GM23338 (cell line): ENCODE results near the gene IGSF21. TPM values are rescaled to one million over a fixed set of nuclear protein-coding genes. Genes with fewer than 3 reads are reported as not detected.

Experiments
- ATAC-seq: fragments of 200-7000 bp; cut with Tn5 transposase; 3 replicates; pipeline ENCODE4 v1.9.1; 2020
- DNase-seq: peaks from one replicate; pipeline ENCODE4 v3.0.0-alpha.2; 2015; ENCODE audit warnings: low spot score
- H2AFZ ChIP-seq: fragments of 200-600 bp; sonication (generic); 2 replicates; pipeline ENCODE4 v1.8.0; 2016; ENCODE audit warnings: antibody characterized with exemption, mild to moderate bottlenecking, moderate library complexity
- H3F3A ChIP-seq: fragments of 200-600 bp; sonication (generic); replicated peaks from 2 replicates; pipeline ENCODE4 v1.8.0; 2017; ENCODE audit warnings: antibody characterized with exemption, mixed run types, low read depth
- H3K27ac ChIP-seq: fragments of 200-600 bp; sonication (generic); 2 replicates; pipeline ENCODE4 v1.6.1; 2016; ENCODE audit warnings: low read depth
- H3K27me3 ChIP-seq: fragments of 200-600 bp; sonication (generic); 2 replicates; pipeline ENCODE4 v1.8.0; 2016; ENCODE audit warnings: mild to moderate bottlenecking, mixed run types, moderate library complexity; ENCODE audit not compliant: insufficient read depth
- H3K36me3 ChIP-seq: fragments of 200-600 bp; sonication (generic); 2 replicates; pipeline ENCODE4 v1.8.0; 2016; ENCODE audit warnings: mild to moderate bottlenecking; ENCODE audit not compliant: insufficient read depth
- H3K4me1 ChIP-seq: fragments of 200-600 bp; sonication (generic); 2 replicates; pipeline ENCODE4 v1.8.0; 2016; ENCODE audit warnings: mild to moderate bottlenecking, moderate library complexity; ENCODE audit not compliant: insufficient read depth
- H3K4me2 ChIP-seq: fragments of 200-600 bp; sonication (generic); 2 replicates; pipeline ENCODE4 v1.7.1; 2017; ENCODE audit warnings: mixed run types
- H3K4me3 ChIP-seq: fragments of 200-600 bp; sonication (generic); 2 replicates; pipeline ENCODE4 v1.6.1; 2016; ENCODE audit warnings: mixed run types
- H3K79me2 ChIP-seq: fragments of 200-600 bp; sonication (generic); replicated peaks from 2 replicates; pipeline ENCODE4 v1.8.0; 2017; ENCODE audit warnings: mild to moderate bottlenecking; ENCODE audit not compliant: insufficient read depth
- H3K9me2 ChIP-seq: fragments of 200-600 bp; sonication (generic); 2 replicates; pipeline ENCODE4 v1.8.0; 2017; ENCODE audit not compliant: insufficient read depth
- H4K20me1 ChIP-seq: fragments of 200-600 bp; sonication (generic); replicated peaks from 2 replicates; pipeline ENCODE4 v1.8.0; 2017; ENCODE audit warnings: mild to moderate bottlenecking; ENCODE audit not compliant: insufficient read depth
- H3K27ac Mint-ChIP-seq: 2 replicates; pipeline ENCODE4 v1.8.0; 2020; ENCODE audit warnings: inconsistent platforms, mild to moderate bottlenecking, moderate library complexity, mixed read lengths
- H3K27me3 Mint-ChIP-seq: 3 replicates; pipeline ENCODE4 v1.8.0; 2022; ENCODE audit warnings: low read depth, mild to moderate bottlenecking, moderate library complexity, mixed read lengths, inconsistent platforms; ENCODE audit not compliant: insufficient read depth, poor library complexity
- H3K36me3 Mint-ChIP-seq: 3 replicates; pipeline ENCODE4 v1.8.0; 2021; ENCODE audit warnings: low read depth, mild to moderate bottlenecking, inconsistent platforms, moderate library complexity, mixed read lengths
- H3K4me1 Mint-ChIP-seq: 3 replicates; pipeline ENCODE4 v1.8.0; 2020; ENCODE audit warnings: mild to moderate bottlenecking, inconsistent platforms, mixed read lengths
- H3K4me3 Mint-ChIP-seq: 3 replicates; pipeline ENCODE4 v1.8.0; 2021; ENCODE audit warnings: moderate library complexity, mild to moderate bottlenecking, inconsistent platforms, mixed read lengths
- H3K9me3 Mint-ChIP-seq: 3 replicates; pipeline ENCODE4 v1.8.0; 2020; ENCODE audit warnings: moderate library complexity, mild to moderate bottlenecking, inconsistent platforms, mixed read lengths
- CTCF ChIP-seq, 2 experiments: fragments of 200-600 bp in 1 of 2; sonication (generic) in 1 of 2; conservative IDR thresholded peaks; 2 replicates each; pipeline versions ENCODE4 v1.5.1 to v1.6.1; 2016 to 2017; ENCODE audit warnings: antibody characterized with exemption in 2 of 2, low read depth in 2 of 2, mild to moderate bottlenecking in 2 of 2, moderate library complexity in 1 of 2
- ETS1 ChIP-seq: IDR thresholded peaks from 2 replicates; pipeline ENCODE4 v1.6.1; 2016; ENCODE audit warnings: antibody characterized with exemption
- EZH2phosphoT487 ChIP-seq: fragments of 200-600 bp; sonication (generic); IDR thresholded peaks from one replicate; pipeline ENCODE4 v1.8.1; 2018; ENCODE audit warnings: antibody characterized with exemption; ENCODE audit not compliant: unreplicated experiment
- NANOG ChIP-seq: IDR thresholded peaks from 2 replicates; pipeline ENCODE4 v1.6.1; 2016; ENCODE audit warnings: antibody characterized with exemption, borderline replicate concordance
- POLR2AphosphoS5 ChIP-seq: IDR thresholded peaks from 2 replicates; pipeline ENCODE4 v1.6.1; 2016; ENCODE audit warnings: antibody characterized with exemption, low read depth
- STAT1 ChIP-seq: IDR thresholded peaks from one replicate; pipeline ENCODE4 v1.6.1; 2016; ENCODE audit warnings: antibody characterized with exemption; ENCODE audit not compliant: unreplicated experiment
- ZNF114 ChIP-seq: fragments of 250-450 bp; sonication (Bioruptor Pico); IDR thresholded peaks from 2 replicates; pipeline ENCODE4 v1.5.0; 2020; ENCODE audit warnings: mild to moderate bottlenecking, moderate library complexity
- ZNF462 ChIP-seq: fragments of 250-450 bp; sonication (Bioruptor Pico); IDR thresholded peaks from 2 replicates; pipeline ENCODE4 v1.5.0; 2020; ENCODE audit warnings: mild to moderate bottlenecking, moderate library complexity
- polyA plus RNA-seq: library from polyadenylated mRNA; unstranded; fragments of >200 nt; fragmentation: Nextera tagmentation; extraction: Ambion mirVana; gene quantifications from 2 replicates; pipeline ENCODE4 v1.2.1, GENCODE V29; 2016
- total RNA-seq: library from RNA; depleted of rRNA; stranded (reverse); fragments of >200 nt; shearing (Covaris generic); gene quantifications from 2 replicates; pipeline ENCODE4 v1.2.3, GENCODE V29; 2014

The IGSF21 gene
- total and polyA plus RNA-seq, 2 experiments from 2014 or later: 15.6 to 15.7 TPM

DNA sequence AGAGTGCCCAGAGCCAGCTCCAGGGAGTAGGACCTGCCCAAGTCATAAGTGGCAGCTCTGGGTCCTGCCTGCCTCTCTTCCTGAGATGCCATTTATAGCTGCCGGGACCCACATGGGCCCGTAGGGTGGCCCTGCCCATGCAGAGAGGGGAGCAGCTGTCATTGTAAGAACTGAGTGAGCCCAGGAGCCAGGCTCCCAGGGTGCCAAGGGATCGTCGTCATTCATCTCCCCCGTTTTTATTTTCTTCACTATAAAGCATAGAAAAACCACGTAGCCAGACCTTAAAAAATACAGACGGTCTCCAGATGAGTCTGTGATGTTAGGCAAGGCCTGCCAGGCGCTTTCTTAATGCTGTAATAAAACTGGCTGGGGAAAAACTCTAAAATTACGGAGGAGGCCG, 90.7 kb downstream of the IGSF21 start:
- H3K9me3 Mint-ChIP-seq: no peaks in the 10 kb centered on the region
- H3K4me3 Mint-ChIP-seq: no peak overlapping the region
- TF ChIP-seq EZH2phosphoT487 (no peak), ETS1 (no peak), ZNF114 (CRISPR knock-in tag) (no peak), STAT1 (no peak), NANOG (no peak), ZNF462 (no peak), CTCF (conservative IDR thresholded peaks at IDR 0.05; ENCODE audit: low read depth in 2 of 2) (no peak), POLR2AphosphoS5 (no peak)
- Histone ChIP-seq H3K9me2 (no peaks in the 10 kb centered on the region), H2AFZ (no peak overlapping the region), H3K4me3 (no peak overlapping the region), H3K4me1 (peaks cover 26% of the 10 kb centered on the region), H3K79me2 (no peaks in the 10 kb centered on the region), H3F3A (0 out of 2 replicates have a peak, but pooled peaks cover 3% of the 10 kb centered on the region), H3K27me3 (no peaks in the 10 kb centered on the region), H3K36me3 (no peaks in the 10 kb centered on the region), H3K4me2 (no peak overlapping the region), H3K27ac (no peak overlapping the region), H4K20me1 (no peaks in the 10 kb centered on the region; the same call in 1 of the 2 replicates)
- peaks cover 23% of the 10 kb centered on the region for H3K4me1 Mint-ChIP-seq
- DNase-seq (no peak), ATAC-seq (no peak)
- H3K27ac Mint-ChIP-seq: no peak overlapping the region; the same call in 1 of the 2 replicates
- H3K27me3 Mint-ChIP-seq: peaks cover 5% of the 10 kb centered on the region
- no peaks in the 10 kb centered on the region for H3K36me3 Mint-ChIP-seq
